Stimulated activated CD4-positive, alpha-beta T cell treated with anti-CD3 and anti-CD28 coated beads, Interleukin-2, amount 100 ng/mL, for 24 hours (primary cell): Measurements from ENCODE around the gene CHD5.
A peak's percentile ranks its signal among the peaks of the same experiment; 100 is the strongest.

Experiments
- DNase-seq, 2 donors: peaks; one replicate each; pipeline ENCODE4 v3.0.0-alpha.2; 2020

Gene CHD5

DNA sequence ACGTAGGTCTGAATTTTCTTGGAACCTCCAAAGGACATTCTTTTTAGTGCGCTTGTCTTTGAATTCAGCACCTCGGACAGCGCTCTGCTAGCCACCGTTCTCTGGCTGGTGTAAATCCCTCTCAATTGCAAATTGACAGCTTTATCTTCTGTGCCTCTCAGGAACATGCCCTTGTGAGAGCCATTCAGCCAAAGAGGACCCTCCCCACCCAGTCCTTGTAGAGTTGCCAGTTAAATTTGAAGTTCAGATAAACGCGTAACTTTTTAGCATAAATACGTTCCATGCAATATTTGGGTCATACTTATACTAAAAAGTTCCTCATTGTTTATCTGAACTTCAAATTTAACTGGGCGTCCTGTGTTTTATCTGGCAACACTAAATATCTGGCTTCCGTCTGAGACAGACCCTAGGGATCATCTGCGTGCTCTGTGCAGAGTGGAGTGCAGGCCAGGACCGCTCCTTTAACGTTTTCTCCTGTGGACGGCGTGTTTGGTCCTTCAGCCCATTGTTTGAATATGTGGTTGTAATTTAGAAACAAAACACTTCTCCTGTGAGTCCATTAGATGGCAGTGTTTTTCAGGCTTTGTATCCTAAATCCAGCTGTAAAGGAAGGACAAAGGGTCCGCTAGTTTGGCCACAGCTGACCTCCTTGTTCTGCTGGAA is 127.4 kb downstream of the CHD5 start:
- DNase-seq = peak; percentile 48 to 49
